Ovary (tissue), 3 donors: Measurements from ENCODE around the gene TMX4.

Experiments
- EP300 ChIP-seq: sonication (generic); formaldehyde crosslinking; IDR thresholded peaks from one replicate; pipeline ENCODE4 v1.6.1; 2017; ENCODE audit warnings: antibody characterized with exemption
- POLR2A ChIP-seq: fragments of 450-650 bp; IDR thresholded peaks from one replicate; pipeline ENCODE4 v1.6.1; 2017; ENCODE audit warnings: antibody characterized with exemption, mild to moderate bottlenecking, moderate library complexity
- TF ChIP-seq, protein P1 (sequence below), 3 donors: fragments of 450-650 bp in 2 of 3; fragments of 200-600 bp in 1 of 3; IDR thresholded peaks; one replicate each; pipeline versions ENCODE4 v1.5.1 to v1.8.0; 2016 to 2022; ENCODE audit warnings: antibody characterized with exemption in 3 of 3, mild to moderate bottlenecking in 1 of 3
- donor health status: DM: no; HTN: no; CAD: no.

DNA sequence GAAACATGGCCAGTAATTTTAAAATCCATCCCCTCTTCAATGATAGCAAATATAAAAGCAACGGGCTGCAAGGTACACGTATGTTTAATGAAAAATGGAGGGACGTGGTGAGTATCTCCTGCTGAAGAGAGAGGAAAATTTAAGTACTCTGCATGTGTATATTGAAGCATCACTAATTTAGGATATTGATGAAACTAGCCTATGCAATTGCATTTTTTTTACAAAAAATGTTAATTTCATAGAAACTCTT, 362 bp upstream of the TMX4 start:
- TF ChIP-seq, protein P1, sequence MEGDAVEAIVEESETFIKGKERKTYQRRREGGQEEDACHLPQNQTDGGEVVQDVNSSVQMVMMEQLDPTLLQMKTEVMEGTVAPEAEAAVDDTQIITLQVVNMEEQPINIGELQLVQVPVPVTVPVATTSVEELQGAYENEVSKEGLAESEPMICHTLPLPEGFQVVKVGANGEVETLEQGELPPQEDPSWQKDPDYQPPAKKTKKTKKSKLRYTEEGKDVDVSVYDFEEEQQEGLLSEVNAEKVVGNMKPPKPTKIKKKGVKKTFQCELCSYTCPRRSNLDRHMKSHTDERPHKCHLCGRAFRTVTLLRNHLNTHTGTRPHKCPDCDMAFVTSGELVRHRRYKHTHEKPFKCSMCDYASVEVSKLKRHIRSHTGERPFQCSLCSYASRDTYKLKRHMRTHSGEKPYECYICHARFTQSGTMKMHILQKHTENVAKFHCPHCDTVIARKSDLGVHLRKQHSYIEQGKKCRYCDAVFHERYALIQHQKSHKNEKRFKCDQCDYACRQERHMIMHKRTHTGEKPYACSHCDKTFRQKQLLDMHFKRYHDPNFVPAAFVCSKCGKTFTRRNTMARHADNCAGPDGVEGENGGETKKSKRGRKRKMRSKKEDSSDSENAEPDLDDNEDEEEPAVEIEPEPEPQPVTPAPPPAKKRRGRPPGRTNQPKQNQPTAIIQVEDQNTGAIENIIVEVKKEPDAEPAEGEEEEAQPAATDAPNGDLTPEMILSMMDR (IDR thresholded peaks at IDR 0.05) = no peak
- TF ChIP-seq EP300 = no peak
- TF ChIP-seq POLR2A = no peak
